NCI-H1930 (cell line): Measurements from ENCODE around the gene EXOSC3.
"Not testable (repeated sequence)": the region's sequence is repeated elsewhere in the genome, so short reads cannot be mapped to it uniquely, and the experiment has no call there.

Experiments used
- DNase-seq, 2 experiments: peaks; one replicate each; lab custom pipeline; 2025; lab: John Stamatoyannopoulos, UW

EXOSC3 gene

DNA sequence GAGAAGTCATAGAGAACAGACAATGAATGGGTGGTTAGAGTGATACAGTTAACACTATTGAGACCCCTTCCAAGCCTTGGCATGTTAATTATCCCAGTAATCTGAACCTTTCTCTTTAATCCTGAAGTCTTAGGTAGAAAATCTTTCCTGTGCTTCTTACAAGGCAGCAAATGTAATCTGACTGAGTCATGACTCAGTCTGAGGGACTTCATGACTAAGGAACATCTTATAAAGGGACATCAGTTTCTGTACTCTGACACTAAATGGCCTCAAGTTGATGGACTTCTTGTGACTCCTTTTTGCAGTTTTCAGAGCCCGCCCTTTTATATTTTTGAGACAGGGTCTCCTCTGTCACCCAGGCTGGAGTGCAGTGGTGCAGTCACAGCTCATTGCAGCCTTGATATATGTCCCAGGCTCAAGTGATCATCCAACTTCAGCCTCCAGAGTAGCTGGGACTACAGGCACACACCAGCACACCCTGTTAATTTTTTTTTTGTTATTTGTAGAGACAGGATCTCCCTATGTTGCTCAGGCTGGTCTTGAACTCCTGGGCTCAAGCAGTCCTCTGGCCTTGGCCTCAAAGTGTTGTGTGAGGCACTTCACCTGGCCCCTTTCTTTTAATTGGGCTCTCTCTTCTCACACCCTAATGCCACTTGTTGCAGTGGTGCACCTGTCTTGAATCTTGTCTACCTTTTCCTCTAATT, 9.5 kb downstream of the EXOSC3 start:
- no peak for DNase-seq

DNA sequence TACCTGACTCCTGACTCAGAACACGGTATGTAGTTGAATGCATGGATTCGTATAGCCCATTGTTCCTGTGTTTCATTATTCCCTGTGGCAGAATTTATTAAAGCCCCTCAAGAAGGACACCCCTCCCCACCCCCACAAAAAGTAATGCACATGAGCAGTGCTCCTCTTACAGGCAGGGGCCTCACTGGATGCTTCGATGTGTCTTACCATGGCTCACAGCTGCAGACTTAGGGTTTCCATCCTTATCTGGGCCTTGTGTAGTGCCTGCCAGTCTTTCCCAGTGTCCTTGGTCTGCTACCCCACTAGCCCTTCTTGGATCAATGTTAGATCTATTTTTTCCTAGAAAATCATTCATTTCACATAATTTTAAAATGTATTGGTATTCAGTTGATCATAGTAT, 14.9 kb downstream of the EXOSC3 start:
- DNase-seq = no peak

DNA sequence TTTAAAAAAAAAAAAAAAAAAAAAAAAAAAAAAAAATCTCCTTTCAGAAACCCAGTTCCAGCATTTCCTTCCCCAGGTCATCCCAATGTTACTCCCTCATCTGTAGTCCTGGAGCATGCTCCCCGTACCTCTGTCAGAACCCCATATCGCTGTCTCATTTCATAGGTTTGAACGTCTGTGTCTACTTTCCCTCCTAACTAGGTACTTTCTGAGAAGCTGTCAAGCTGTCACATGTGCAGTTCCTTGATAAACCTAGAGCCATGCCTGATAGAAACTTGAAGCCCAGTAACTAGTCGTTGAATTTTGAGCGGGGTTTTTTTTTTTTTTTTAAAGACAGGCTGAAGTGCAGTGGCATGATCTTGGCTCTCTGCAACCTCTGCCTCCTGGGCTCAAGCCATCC, 15.6 kb downstream of the EXOSC3 start:
- DNase-seq = no peak

DNA sequence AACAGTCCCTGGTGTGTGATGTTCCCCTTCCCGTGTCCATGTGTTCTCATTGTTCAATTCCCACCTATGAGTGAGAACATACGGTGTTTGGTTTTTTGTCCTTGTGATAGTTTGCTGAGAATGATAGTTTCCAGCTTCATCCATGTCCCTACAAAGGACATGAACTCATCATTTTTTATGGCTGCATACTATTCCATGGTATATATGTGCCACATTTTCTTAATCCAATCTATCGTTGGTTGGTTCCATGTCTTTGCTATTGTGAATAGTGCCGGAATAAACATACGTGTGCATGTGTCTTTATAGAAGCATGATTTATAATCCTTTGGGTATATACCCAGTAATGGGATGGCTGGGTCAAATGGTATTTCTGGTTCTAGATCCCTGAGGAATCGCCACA, 19.6 kb downstream of the EXOSC3 start:
- not testable (repeated sequence) for DNase-seq

DNA sequence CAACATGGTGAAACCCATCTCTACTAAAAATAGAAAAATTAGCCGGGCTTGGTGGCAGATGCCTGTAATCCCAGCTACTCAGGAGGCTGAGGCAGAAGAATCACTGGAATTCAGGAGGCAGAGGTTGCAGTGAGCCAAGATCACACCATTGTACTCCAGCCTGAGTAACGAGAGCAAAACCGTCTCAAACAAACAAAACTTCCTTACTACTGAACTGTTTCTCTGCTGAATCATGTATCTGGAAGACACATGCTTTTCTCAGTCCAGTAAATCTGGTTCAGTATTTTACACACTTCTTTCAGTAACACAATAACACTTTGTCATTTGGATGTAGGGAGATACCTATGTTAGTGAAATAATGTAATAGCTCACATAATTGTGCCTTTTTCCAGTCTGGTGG, 23.4 kb downstream of the EXOSC3 start:
- DNase-seq = no peak

DNA sequence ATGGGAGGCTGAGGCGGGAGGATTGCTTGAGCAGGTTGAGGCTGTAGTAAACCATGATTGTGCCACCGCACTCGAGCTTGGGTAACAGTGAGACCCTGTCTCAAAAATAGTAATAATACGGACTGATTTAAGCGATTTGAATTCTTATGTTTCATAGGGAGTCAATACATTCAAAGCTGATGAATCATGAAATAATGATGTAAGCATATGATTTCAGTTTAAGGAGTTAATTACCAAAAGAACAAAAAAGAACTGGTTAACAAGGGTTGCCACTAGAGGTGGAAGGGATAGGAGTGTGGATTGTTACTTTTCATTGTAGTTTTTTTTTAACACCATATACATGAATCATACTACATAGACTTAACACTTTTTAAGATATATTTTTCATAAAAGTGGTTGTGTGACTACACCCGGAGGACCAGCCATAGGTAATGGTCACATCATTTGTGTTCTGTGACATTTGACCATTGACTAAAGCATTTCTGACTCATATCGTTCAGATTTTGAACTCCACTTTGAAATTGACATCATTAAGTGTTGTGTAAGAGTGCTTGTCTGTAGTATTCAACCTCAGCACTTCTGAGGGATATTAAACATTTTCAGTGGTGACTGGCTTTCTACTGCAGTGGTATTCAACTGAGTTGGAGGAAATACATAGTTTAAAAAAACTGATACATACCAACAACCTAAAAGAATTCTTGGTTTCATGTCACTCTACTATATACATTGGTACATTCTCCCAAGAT, 24.3 kb downstream of the EXOSC3 start:
- no peak for DNase-seq

DNA sequence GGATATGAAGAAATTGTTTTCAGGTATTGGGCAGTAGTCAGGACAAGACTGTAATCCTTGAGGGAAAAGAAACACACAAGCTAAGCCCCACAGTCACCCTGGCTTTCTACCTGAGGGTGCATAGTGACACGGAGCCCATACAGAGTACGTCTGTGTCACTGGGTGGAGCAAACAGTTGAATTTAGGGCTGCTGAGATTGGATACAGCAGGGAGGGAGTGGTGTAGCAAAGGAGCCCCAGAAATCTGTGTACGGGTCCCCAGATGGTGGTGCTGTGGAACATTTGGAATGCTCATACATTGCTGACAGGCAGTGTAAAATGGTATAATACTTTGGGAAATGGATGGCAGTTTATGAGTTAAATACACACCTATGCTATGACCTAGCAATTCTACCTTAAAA, 26.1 kb downstream of the EXOSC3 start:
- DNase-seq = no peak

DNA sequence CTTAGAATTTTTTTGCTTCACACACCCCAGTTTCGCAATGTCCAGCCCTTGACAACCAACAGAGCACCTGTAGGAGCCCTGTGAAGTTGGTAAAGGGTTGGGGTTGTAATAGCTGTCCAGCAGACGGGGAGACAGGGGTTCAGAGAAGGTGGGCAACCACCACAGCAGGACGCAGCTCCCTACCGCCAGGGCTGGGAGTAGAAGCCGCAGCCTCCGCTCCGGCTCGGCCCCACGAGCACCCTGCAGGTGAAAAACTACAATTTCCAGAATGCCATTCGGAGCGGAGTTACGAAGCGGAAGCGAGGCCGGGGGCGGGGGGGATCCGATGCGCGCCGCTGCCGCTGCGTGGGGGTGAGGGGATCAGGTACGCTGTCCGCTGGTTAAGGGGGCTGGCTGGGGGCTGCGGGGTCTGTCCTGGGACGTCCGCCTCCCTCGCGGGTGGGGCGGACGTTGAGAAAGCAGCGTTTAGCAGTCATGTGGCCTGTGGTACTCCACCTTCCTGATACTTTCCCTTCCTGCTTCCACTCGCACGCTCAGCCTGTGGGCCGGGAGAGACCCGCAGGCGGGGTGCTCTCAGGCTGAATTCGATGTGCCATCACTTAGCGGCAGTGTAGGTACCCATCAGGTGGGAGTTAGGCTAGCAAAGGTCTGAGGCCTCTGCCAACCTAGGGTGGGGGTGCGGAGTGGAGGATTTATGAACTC, 31.2 kb downstream of the EXOSC3 start, which contains the start of gene TRMT10B:
Gene TRMT10B, plus strand, starts transcription at position 317 of the 702 bp plus-strand sequence. CDS start 8,127 bp downstream, outside the sequence.
- DNase-seq = peak; percentile 65 to 73

DNA sequence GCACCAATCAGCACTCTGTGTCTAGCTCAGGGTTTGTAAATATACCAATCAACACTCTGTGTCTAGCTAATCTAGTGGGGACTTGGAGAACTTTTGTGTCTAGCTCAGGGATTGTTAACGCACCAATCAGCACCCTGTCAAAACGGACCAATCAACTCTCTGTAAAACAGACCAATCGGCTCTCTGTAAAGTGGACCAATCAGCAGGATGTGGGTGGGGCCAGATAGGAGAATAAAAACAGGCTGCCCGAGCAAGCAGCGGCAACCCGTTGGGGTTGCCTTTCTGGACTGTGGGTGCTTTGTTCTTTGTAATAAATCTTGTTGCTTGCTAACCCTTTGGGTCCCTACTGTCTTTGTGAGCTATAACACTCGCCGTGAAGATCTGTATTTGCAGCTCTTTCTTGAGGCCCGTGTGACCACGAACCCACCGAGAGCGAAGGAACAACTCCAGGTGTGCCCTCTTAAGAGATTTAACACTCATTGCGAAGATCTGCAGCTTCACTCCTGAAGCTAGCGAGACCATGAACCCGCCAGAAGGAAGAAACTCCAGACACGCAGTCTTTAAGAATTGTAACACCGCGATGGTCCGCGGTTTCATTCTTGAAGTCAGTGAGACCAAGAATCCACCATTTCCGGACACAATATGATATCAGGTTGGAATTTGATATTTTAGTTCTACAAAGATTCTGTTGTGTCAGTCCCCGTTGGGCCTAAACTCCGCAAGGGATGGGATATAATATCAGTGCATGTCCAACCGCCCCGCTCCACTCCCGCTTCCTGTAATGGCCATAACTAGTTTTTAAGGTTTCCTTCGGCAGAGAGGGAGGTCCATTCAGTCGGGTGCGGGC, 32.0 kb downstream of the EXOSC3 start:
- no peak for DNase-seq

DNA sequence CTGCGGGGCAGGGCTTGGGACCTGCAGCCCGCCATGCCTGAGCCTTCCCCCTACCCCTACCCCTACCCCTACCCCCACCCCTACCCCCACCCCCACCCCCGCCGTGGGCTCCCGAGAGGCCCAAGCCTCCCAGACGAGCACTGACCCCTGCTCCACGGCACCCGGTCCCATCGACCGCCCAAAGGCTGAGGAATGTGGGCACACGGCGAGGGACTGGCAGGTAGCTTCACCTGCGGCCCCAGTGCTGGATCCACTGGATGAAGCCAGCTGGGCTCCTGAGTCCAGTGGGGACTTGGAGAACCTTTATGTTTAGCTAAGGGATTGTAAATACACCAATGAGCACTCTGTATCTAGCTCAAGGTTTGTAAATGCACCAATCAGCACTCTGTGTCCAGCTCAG, 32.8 kb downstream of the EXOSC3 start:
- not testable (repeated sequence) for DNase-seq

DNA sequence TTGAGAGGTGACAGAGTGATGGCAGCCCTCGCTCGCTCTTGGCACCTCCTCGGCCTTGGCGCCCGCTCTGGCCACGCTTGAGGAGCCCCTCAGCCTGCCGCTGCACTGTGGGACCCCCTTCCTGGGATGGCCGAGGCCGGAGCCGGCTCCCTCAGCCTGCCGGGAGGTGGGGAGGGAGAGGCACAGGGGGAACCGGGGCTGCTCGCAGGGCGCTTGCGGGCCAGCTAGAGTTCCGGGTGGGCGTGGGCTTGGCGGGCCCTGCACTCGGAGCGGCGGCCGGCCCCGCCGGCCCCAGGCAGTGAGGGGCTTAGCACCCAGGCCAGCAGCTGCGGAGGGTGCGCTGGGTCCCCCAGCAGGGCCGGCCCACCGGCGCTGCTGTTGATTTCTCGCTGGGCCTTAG, 33.2 kb downstream of the EXOSC3 start:
- not testable (repeated sequence) for DNase-seq

DNA sequence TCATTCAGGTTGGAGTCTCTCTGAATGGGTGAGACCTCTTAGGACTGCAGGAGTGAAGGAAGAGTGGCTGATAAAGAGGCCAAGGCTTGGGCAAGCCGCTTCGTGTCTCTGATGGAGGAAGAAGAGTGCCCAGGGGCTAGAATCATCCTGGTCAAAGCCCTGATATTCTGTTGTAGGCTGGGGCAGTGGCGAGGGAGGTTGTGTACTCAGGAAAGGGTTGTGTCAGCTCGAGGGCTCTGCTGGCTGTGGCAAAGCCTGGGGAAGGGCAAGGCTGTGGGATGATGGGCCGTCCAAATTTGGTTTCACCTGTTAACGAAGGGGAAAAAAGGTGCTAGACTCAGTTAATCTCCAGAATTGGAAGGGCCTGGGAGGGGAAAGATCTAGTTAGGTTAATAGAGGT, 33.7 kb downstream of the EXOSC3 start:
- no peak for DNase-seq

DNA sequence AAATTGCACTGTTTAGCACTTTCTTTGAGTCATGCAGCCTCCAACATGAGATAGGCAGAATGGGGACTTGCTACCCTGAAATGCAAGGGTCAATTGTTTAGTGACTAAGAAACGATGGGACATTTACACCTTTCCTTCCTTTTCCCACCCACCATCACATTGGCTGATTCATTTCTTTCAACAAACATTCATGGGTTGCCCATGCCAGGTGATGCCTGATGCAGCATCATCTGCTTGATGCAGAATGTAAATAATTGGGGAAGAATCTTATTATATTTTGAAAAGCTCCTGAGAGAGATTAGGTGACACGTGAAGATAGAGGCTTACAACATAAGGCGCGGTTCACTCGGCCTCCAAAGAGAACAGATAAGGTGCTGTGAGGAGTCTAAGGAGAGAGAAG, 35.7 kb downstream of the EXOSC3 start:
- no peak for DNase-seq

DNA sequence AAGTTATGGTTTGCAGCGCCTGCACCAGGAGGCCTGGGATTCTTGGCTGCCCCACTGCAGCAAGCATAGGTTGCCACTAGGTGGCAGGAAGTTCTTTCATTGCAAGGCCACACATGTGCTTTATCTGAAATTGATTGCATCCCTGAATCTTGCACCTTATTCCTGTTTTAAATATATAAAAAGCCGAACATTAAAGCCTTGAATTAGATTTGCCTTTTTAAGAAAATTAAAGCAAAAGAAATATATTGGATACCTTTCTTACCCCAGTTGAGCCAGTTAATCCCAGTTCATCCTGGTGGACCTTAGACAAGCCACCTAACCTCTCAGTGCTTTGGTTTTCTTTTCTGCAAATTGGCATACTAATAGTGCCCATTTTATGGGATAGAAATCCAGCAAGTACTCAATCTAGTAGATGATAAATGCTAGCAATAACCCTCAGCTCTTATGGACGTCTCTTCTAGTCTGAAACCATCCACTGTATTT, 37.6 kb downstream of the EXOSC3 start:
- DNase-seq = peak; percentile 48 to 56

DNA sequence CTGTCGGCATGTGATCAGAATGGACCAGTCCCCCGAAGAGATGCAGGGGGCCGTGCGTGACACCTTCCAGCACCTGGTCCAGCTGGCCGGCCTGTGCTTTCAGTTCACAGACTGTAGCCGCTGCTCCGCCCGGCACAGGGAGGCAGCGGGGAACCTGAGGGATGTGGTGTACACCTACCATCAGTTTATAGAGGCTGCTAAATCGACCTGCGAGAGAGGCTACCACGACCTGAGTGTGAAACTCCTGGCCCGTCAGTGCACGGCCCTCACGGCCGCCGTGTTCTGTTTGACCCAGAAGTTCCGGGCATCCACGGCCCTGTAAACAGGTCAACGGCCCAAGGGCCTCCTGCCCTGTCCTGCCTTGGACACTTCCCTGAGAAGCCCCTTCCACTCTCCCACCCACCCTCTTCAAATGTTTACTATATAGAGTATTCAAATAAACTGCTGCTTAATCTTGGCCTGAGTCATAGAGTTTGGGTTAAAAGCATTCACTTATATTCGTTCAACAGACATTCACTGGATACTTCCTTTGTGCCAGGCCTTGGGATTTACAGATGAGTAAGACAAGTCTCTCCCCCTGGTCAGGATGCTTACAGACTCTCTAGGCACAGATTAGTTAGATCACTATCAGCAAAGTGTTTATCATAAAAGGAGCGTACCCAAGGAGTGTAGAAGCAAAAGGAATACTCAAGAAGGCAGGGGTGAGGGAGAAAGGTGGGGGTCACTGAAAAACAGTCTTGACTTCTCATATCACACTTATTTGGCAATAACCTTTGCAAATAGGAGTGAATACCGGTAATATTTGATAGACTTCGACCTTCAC, 38.2 kb downstream of the EXOSC3 start:
- no peak for DNase-seq

DNA sequence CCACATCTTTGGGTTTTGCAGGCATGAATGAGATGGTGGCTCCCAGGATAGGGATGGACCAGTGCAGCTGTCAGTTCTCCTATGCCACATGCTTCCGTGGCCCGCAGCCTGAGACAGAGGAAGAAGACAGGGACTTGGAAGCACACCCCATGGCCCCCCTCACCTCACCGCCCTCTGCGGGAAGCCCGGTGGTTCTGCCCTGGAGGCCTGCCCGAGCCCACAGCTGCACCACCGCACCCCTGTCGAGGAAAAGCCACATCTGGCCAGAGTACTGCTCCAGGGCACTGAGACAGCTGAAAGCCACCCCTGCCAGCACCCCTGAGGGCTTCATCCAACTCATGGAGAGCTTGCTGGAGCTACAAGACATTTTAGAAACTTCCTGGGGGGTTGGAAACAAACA, 38.9 kb downstream of the EXOSC3 start:
- DNase-seq = no peak

DNA sequence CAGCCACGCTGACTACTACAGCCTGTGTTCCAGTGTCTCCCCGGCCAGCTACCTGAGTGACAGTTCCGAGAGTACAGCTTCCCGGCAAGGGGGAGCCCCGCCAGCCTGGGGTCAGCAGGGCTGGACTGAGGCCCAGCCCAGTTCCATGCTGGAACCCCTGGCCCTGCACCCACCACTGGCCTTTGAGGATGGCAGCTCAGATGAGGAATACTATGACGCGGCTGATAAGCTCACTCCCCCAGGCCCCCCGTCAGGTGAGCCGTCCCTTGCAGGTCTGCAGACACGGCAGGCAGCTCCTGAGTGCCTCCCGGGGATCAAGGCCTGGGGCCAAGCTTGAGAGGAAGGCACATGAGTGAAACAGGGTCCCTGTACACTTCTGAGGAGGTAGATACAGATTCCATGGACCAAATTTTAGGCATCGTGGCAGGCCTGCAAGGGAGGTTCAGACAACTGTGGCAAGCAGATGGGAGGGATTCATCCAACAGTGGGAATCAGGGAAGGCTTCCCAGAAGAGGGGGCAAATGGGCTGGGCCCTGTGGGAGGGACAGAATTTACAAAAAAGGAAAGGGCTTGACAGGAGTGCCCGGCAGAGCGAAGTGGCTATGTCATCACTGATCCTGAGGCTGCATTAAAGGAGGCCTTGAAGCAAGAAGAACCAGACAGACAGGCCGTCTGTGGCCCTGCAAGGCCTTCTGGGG, 44.1 kb downstream of the EXOSC3 start:
- DNase-seq = no peak

DNA sequence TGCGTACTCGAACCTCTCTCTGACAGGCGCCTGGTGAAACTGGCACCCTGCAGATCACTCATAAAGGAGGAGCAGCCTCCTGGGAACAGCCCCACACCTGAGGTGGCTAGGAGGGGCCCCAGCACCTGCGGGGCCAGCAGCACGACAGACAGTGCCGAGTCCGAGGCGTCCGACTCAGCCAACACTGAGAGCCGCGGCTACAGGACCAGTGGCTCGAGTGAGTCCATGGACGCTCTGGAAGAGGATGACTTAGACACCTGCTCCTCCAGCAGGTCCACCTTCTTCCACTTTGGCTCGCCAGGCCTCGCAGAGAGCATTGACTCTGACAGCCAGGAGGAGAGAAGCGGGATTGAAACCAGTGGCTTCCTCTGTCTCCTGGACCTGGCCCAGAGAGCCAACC, 44.7 kb downstream of the EXOSC3 start:
- DNase-seq = no peak

DNA sequence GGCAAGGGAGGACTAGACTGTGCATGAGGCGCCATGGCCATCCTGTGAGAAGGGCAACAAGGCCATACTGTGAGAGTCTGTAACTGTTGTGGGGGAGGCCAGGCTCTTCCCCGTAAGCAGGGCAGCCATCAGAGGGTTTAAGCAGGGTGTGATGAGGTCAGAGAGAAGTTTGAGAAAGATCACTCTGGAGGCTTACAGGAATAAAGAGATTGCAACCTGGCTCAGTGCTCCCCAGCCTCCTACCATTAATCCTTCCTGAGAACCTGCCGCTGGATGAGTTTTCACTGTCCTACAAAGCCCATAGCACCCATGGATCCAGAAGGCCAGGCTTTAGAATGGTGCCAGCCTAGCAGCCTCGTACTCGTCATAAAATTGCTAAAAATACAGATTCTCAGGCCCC, 45.6 kb downstream of the EXOSC3 start:
- DNase-seq = no peak

DNA sequence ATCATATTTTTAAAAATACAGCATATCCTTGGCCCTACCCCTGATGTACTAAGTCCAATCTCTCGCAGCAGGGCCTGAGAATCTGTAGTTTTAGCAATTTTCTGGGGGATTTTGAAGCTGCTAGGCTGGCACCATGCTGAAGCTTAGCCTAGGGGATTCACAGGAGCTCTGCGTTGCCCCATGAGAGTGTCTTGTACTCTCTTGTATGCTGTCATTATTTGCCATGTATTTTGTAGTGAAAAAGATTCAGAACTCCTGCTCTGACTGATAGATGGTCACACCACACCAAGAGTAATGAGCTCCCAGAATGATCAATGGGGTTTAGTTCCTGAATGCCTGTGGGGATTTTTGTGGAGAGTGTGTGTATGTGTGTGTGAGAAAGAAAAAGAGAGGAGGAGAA, 51.9 kb downstream of the EXOSC3 start:
- no peak for DNase-seq
